Effector memory CD4-positive, alpha-beta T cell (primary cell): Measurements from ENCODE around the gene ZNF565.
"Not testable (repeated sequence)": the region's sequence is repeated elsewhere in the genome, so short reads cannot be mapped to it uniquely, and the experiment has no call there.

ENCODE experiments used
- DNase-seq, 3 donors: peaks; one replicate each; pipeline ENCODE4 v3.0.0-alpha.2; 2020
- H3K27ac ChIP-seq: 2 replicates; pipeline ENCODE4 v1.7.0; 2013; ENCODE audit warnings: mild to moderate bottlenecking, low read length, moderate library complexity; ENCODE audit not compliant: insufficient read depth, poor library complexity, severe bottlenecking
- H3K27me3 ChIP-seq: replicated peaks from 2 replicates; pipeline ENCODE4 v1.7.0; 2013; ENCODE audit warnings: mild to moderate bottlenecking, low read length; ENCODE audit not compliant: insufficient read depth, control insufficient read depth, poor library complexity, severe bottlenecking
- H3K36me3 ChIP-seq: 2 replicates; pipeline ENCODE4 v1.7.0; 2013; ENCODE audit warnings: mild to moderate bottlenecking, low read length, moderate library complexity; ENCODE audit not compliant: control insufficient read depth, insufficient read depth
- H3K4me1 ChIP-seq: 2 replicates; pipeline ENCODE4 v1.7.0; 2013; ENCODE audit warnings: low read length, mild to moderate bottlenecking; ENCODE audit not compliant: control insufficient read depth, insufficient read depth, poor library complexity, severe bottlenecking
- H3K4me3 ChIP-seq: 2 replicates; pipeline ENCODE4 v1.7.0; 2013; ENCODE audit warnings: low read length, low read depth, mild to moderate bottlenecking; ENCODE audit not compliant: insufficient read depth, poor library complexity, severe bottlenecking
- H3K9me3 ChIP-seq: 2 replicates; pipeline ENCODE4 v1.7.0; 2013; ENCODE audit warnings: mild to moderate bottlenecking, low read length, moderate library complexity; ENCODE audit not compliant: control insufficient read depth

The ZNF565 gene

GRCh38 chr19:36140304-36141038, 74.0 kb downstream of the ZNF565 start:
- peak in 2 of 3 donors; percentile 4 to 12 for DNase-seq
- H3K36me3 ChIP-seq = peaks cover 19% of the 10 kb centered on the region
- H3K4me3 ChIP-seq = peak overlapping the region; percentile 83

GRCh38 chr19:36139473-36140303, 74.8 kb downstream of the ZNF565 start, which contains the start of gene CAPNS1:
Gene CAPNS1 (plus strand): TSS chr19:36140066. CDS start chr19:36141012, 946 bp downstream.
- Histone ChIP-seq H3K4me1 (peaks cover 5% of the 10 kb centered on the region), H3K27me3 (no peaks in the 10 kb centered on the region), H3K27ac (peak within 1 kb of the TSS; percentile 81), H3K36me3 (peaks cover 15% of the 10 kb centered on the region), H3K4me3 (peak within 1 kb of the TSS; percentile 83), H3K9me3 (no peaks in the 10 kb centered on the region)
- DNase-seq = peak; percentile 84 to 87 (median 87)

More at GRCh38 chr19:36140304-36141038, 74.0 kb downstream of the ZNF565 start:
- Histone ChIP-seq H3K4me1 (peaks cover 5% of the 10 kb centered on the region), H3K27me3 (no peaks in the 10 kb centered on the region), H3K9me3 (no peaks in the 10 kb centered on the region), H3K27ac (peak overlapping the region; percentile 81)

DNA sequence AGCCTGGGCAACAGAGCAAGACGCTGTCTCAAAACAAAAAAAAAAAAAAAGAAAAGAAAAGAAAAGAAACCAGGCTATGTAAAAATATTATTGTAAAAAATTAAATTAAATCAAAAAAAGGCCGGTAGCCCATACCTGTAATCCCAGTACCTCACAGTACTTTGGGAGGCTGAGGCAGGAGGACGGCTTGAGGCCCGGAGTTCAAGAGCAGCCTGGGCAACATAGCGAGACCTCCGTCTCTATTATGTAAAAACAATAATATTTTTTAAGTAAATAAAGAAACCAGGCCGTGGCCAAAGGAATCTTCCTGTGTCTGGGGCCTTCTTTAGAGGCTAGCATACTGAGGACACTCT, 75.4 kb downstream of the ZNF565 start:
- Histone ChIP-seq H3K9me3 (no peaks in the 10 kb centered on the region), H3K4me3 (peak overlapping the region; percentile 83), H3K27ac (peak overlapping the region; percentile 81), H3K4me1 (peaks cover 5% of the 10 kb centered on the region), H3K36me3 (peaks cover 15% of the 10 kb centered on the region), H3K27me3 (no peaks in the 10 kb centered on the region)
- DNase-seq = no peak

DNA sequence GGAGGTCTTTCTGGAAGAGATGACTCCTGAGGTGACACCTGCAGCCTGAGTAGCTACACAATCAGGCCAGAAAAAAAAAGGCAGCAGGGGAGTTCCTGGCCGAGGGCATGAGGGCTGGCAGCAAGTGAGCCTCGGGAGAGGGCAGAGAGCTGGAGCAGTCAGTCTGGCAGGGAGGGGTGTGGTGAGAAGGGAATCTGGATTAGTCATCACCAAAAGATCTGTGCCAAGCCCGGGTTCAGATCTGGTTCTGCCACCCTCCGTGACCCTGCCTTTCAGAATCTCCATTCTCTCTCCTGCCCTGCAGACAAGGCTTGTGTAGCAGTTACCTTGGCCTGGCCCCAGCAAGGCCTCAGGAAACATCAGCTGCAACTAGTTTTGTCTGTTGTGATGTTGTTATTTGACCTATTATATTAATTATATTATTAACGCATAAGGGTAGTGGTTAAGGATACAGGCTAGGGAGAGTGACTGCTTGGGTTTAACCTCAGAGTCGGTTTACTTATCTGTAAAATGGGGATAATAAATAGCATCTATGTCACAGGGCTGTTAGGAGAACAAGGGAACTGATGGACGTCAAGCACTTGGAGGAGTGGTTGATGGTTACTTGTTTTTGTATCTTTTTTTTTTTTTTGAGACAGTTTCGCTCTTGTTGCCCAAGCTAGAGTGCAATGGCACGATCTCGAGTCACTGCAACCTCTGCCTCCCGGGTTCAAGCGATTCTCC, 77.3 kb downstream of the ZNF565 start:
- H3K27ac ChIP-seq = no peak overlapping the region
- peaks cover 4% of the 10 kb centered on the region for H3K36me3 ChIP-seq
- no peak overlapping the region for H3K4me3 ChIP-seq
- no peak for DNase-seq
- H3K4me1 ChIP-seq = peaks cover 5% of the 10 kb centered on the region
- H3K9me3 ChIP-seq = no peaks in the 10 kb centered on the region
- H3K27me3 ChIP-seq = no peaks in the 10 kb centered on the region

DNA sequence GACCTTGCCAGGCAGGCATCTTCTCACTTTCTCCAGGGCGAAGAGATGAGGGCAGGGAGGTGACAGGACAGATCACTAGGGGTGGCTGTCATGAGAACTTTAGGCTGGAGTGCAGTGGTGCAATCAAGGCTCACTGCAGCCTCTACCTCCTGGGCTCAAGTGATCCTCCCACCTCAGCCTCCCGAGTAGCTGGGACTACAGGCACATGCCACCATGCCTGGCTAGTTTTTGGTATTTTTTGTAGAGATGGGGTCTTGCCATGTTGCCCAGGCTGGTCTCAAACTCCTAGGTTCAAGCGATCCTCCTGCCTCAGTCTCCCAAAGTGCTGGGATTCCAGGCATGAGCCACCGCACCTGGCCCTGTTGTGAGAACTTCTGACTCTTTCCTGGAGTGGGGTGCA, 79.6 kb downstream of the ZNF565 start:
- H3K4me3 ChIP-seq, H3K27ac ChIP-seq, DNase-seq, H3K36me3 ChIP-seq, H3K9me3 ChIP-seq, H3K4me1 ChIP-seq, H3K27me3 ChIP-seq: not testable (repeated sequence)
